Right atrium auricular region (tissue), 2 donors: Measurements from ENCODE around the gene KCNMA1. TPM values are rescaled to one million over a fixed set of nuclear protein-coding genes. Genes with fewer than 3 reads are reported as not detected.

Source experiments
- DNase-seq: peaks from one replicate; pipeline ENCODE4 v3.0.0-alpha.2; 2019; ENCODE audit warnings: low spot score
- H3K27ac ChIP-seq, 2 donors: fragments of 200-600 bp; sonication (generic); 1 replicate in 1 of 2; 2 replicates in 1 of 2; pipeline ENCODE4 v1.5.1; 2016 to 2019
- H3K27me3 ChIP-seq, 2 donors: fragments of 200-600 bp; sonication (generic); one replicate each; pipeline versions ENCODE4 v1.5.1 to v1.6.0; 2017 to 2019
- H3K36me3 ChIP-seq: fragments of 200-600 bp; sonication (generic); one replicate; pipeline ENCODE4 v1.5.1; 2016
- H3K4me1 ChIP-seq, 2 donors: fragments of 200-600 bp; sonication (generic); one replicate each; pipeline versions ENCODE4 v1.5.1 to v1.6.0; 2017 to 2019
- H3K4me3 ChIP-seq, 2 donors: fragments of 200-600 bp; sonication (generic); 1 replicate in 1 of 2; 2 replicates in 1 of 2; pipeline ENCODE4 v1.5.1; 2017 to 2019; ENCODE audit warnings: mild to moderate bottlenecking in 1 of 2, moderate library complexity in 1 of 2
- H3K9me3 ChIP-seq, 2 donors: fragments of 200-600 bp; sonication (generic); one replicate each; pipeline ENCODE4 v1.5.1; 2019
- total RNA-seq, 2 donors: library from RNA; depleted of rRNA; stranded (reverse); fragments of >200 nt; gene quantifications; one replicate each; pipeline ENCODE4 v1.1.0, GENCODE V29; 2016
- TF ChIP-seq, protein P1 (sequence below), 2 donors: fragments of 200-600 bp; sonication (generic); IDR thresholded peaks; one replicate each; pipeline ENCODE4 v1.5.1; 2019; ENCODE audit warnings: antibody characterized with exemption in 2 of 2

The KCNMA1 gene
- total RNA-seq, 2 donors from 2014 or later = 2.3 to 3.5 TPM

DNA sequence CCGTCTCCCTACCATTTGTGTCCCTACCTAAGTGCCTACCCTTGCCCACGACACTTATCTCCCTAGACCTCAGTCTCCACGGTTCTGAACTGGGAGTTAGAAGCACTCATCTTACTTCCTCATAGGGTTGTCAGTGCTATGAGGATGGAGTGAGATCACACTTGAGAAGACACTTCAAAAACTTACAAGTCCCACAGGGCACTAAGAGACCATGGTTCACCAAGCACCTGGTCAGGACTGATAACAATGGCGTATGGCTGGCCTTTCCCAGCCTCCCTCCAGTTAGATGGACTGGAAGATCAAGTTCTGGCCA lies 43.2 kb downstream of the KCNMA1 start:
- TF ChIP-seq, protein P1, sequence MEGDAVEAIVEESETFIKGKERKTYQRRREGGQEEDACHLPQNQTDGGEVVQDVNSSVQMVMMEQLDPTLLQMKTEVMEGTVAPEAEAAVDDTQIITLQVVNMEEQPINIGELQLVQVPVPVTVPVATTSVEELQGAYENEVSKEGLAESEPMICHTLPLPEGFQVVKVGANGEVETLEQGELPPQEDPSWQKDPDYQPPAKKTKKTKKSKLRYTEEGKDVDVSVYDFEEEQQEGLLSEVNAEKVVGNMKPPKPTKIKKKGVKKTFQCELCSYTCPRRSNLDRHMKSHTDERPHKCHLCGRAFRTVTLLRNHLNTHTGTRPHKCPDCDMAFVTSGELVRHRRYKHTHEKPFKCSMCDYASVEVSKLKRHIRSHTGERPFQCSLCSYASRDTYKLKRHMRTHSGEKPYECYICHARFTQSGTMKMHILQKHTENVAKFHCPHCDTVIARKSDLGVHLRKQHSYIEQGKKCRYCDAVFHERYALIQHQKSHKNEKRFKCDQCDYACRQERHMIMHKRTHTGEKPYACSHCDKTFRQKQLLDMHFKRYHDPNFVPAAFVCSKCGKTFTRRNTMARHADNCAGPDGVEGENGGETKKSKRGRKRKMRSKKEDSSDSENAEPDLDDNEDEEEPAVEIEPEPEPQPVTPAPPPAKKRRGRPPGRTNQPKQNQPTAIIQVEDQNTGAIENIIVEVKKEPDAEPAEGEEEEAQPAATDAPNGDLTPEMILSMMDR (IDR thresholded peaks at IDR 0.05) = no peak
- Histone ChIP-seq H3K4me1 (no peaks in the 10 kb centered on the region), H3K36me3 (no peaks in the 10 kb centered on the region), H3K4me3 (no peak overlapping the region), H3K9me3 (no peaks in the 10 kb centered on the region), H3K27ac (no peak overlapping the region), H3K27me3 (no peaks in the 10 kb centered on the region)
- DNase-seq = no peak

DNA sequence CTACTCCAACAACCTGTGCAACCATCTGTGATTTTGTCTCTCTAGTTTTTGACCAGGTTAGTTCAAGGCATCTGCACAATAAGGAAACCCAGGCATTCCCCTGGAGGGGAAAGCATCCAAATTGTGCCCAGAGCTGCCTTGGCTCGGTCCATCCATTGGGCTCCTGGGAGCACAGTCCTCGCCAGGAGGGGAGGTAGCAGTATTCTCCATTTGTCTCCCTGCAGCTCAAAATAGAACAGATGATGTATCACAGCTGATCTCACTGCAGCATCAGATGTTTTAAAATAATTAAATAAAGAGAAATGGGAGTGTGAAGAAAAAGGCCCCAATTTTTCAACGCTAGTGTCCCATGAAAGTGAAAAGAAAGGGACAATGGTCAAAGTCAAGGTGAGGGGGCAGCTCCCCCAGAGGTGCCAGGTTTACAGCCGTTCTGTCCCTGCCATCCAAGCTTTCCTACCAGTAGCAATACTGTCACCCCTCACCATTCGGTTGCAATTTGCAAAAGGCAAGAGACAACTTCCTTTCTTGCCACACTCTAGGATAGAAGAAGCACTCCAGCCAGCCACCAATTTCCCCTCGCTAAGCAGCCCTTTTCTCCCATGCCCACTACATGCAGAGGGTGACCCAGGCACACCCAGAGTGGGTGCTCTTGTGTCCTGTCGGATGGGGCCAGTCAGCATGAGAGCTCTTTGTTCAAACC lies 43.7 kb downstream of the KCNMA1 start:
- DNase-seq = no peak
- H3K4me3 ChIP-seq = no peak overlapping the region
- TF ChIP-seq, protein P1 (IDR thresholded peaks at IDR 0.05) = no peak
- peak overlapping the region in 1 of 2 donors; percentile 51 for H3K27ac ChIP-seq
- H3K4me1 ChIP-seq = no peaks in the 10 kb centered on the region
- no peaks in the 10 kb centered on the region for H3K9me3 ChIP-seq
- no peaks in the 10 kb centered on the region for H3K27me3 ChIP-seq
- no peaks in the 10 kb centered on the region for H3K36me3 ChIP-seq

DNA sequence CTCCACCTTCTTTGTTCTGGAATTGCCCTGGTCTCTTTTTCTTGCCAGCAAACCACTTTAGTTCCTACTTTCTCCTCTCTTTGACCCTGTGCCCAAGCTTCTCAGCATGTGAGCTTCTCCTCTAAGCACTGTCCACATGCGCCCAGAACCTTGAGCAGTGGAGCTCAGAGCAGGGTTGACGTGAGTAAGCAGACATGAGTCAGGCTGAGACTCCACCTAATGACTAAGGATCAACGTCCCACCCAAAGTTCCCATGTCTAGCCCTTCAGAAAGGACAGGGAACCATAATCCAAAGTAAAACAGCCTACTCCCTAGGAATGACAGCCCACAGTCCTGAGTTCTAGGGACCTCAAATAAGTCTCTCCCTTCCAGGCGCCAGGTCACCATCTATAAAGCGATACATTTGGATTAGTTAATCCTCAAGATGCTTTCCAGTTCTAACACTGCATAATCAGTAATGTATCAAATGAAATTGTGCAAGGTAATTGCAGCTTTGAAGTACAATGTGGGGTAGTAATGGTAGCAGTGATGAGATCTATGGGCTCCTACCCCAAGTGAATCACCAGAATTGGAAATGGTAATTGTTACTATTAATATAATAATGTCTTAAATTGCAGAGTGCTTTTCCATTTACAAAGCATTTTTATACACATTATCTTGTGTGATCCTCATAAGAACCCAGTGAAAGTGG lies 44.5 kb downstream of the KCNMA1 start:
- peak; percentile 72 for DNase-seq
- no peaks in the 10 kb centered on the region for H3K4me1 ChIP-seq
- H3K27me3 ChIP-seq = no peaks in the 10 kb centered on the region
- no peaks in the 10 kb centered on the region for H3K9me3 ChIP-seq
- no peaks in the 10 kb centered on the region for H3K36me3 ChIP-seq
- TF ChIP-seq, protein P1 (IDR thresholded peaks at IDR 0.05) = no peak
- H3K4me3 ChIP-seq = no peak overlapping the region
- H3K27ac ChIP-seq = peak overlapping the region in 1 of 2 donors; percentile 51

DNA sequence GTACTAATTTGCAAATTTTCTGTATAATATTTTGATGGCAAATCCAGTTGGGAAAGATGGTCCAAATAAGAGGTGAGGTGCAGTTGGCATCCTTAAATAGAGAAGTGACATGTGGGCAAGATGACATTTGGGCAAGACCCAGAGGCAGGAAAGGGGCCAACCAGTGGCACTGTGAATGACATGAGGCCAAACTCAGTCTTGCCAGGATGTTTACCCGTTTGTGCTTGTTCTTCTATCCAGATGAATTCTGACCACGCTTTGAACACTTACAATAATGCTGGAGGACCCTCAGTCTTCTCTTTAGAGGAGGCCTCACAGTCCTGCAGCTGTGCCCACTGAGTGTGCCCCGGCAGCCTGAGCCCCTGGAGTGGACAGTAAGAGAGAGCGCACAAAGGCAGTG lies 45.1 kb downstream of the KCNMA1 start:
- H3K27me3 ChIP-seq = no peaks in the 10 kb centered on the region
- no peaks in the 10 kb centered on the region for H3K36me3 ChIP-seq
- TF ChIP-seq, protein P1 (IDR thresholded peaks at IDR 0.05) = no peak
- no peak for DNase-seq
- no peaks in the 10 kb centered on the region for H3K9me3 ChIP-seq
- no peak overlapping the region for H3K4me3 ChIP-seq
- no peak overlapping the region for H3K27ac ChIP-seq
- H3K4me1 ChIP-seq = no peaks in the 10 kb centered on the region

DNA sequence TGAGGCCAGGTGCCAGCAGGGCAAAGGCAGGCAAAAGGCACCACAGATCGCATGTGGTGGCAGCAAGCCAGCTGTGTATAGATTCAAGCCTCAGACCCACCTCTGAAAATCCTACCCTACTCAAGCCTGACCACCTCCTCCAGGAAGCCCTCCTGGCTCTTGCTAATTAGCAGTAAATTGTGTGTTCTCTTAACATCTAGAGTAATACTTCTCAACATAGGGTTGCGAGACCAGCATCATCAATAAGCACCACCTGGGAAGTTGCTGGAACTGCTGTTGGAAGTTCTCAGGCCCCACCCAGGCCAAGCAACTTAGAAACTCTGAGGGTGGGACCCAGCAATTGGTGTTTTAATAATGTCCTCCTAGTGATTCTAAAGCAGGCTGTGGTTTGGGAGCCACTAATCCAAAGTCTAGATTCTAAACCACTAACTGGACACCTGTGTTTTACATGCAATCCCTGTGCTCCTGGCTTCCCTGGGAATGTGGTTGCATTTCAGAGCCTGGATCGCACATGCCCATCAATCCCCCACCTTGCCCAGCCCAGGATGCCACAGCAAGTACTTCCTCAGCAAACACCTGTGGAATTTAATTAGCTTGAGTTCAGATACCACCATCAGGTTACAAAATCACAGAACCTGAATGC lies 46.2 kb downstream of the KCNMA1 start:
- TF ChIP-seq, protein P1 (IDR thresholded peaks at IDR 0.05) = no peak
- no peaks in the 10 kb centered on the region for H3K27me3 ChIP-seq
- no peaks in the 10 kb centered on the region for H3K36me3 ChIP-seq
- H3K4me3 ChIP-seq = no peak overlapping the region
- H3K4me1 ChIP-seq = no peaks in the 10 kb centered on the region
- H3K9me3 ChIP-seq = no peaks in the 10 kb centered on the region
- peak overlapping the region in 1 of 2 donors; percentile 10 for H3K27ac ChIP-seq
- no peak for DNase-seq
